Measurements from ENCODE around the gene CD58. TPM values are rescaled to one million over a fixed set of nuclear protein-coding genes. Genes with fewer than 3 reads are reported as not detected.

CD58 gene
- total RNA-seq, 4 donors from 2014 or later: 23.7 to 33.4 (median 28.0) TPM

- DNase-seq (ENCODE audit: low spot score in 2 of 2): no peak
- Histone ChIP-seq H3K27ac (no peak overlapping the region), H3K36me3 (no peaks in the 10 kb centered on the region), H3K4me3 (no peak overlapping the region), H3K4me1 (peaks cover 38% of the 10 kb centered on the region), H3K27me3 (no peaks in the 10 kb centered on the region), H3K9me3 (no peaks in the 10 kb centered on the region)
- no peak for TF ChIP-seq POLR2AphosphoS5 (IDR thresholded peaks at IDR 0.05)
- no peak for TF ChIP-seq CTCF (IDR thresholded peaks at IDR 0.05)
- TF ChIP-seq POLR2A (IDR thresholded peaks at IDR 0.05): no peak
- TF ChIP-seq EP300 (IDR thresholded peaks at IDR 0.05): no peak
- 83% methylated on average over 4 of the region's 4 CpGs for WGBS
These were observed 78.4 kb downstream of the CD58 start for GRCh38 chr1:116492358-116492811.

DNA sequence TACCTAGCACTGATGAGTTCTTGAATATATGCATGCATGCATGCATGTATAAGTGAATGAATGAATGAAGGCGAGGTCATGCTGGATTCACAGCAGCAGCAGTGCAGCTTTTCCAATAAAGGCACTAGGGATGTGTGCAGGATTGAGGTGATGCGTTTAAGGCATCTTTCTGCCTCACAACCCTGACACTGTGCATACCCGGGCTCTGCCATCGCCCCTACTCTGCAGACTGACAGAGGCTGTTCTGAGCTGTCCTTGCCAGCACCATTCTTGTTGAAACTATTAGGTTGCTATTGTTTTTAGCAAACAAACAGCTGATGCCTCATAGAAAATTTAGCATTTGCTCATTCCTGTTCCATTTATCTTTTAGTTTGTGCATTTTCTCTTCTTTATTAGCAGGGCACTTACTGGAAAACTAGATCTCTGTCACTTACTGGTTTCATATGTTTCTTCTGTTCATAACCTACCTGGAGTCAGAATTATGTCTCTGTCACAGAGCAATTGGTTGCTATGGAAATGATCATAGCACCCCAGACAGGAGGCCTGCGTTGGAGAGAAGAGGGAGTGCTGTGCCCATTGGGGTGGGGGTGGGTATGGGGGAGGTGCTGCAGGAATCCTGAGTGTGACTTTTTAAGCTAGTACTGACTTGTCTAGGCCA lies 79.0 kb downstream of the CD58 start:
- 70% methylated on average over 5 of the region's 5 CpGs for WGBS
- H3K4me3 ChIP-seq: no peak overlapping the region

DNA sequence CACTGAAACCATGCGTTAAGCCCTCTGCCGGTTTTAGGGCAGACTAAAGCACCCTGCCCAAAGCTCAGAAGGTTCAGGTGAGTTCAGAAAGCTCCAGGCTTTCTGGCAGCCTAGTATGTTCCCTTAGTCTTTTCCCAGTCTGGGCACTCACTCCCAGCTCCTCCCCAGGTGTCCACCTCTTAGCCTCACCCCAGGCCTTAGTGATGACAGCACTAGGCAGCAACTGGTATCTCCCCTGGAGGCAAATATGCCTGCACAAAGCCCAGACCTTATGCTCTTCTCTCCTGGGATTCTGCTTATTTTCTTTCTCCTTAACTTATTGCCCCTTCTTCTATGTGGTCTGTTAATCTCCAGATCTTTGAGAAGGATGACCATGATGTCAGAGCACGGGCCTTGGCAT lies 80.2 kb downstream of the CD58 start:
- Histone ChIP-seq H3K4me1 (peaks cover 20% of the 10 kb centered on the region), H3K4me3 (no peak overlapping the region), H3K27ac (peak overlapping the region; percentile 68), H3K27me3 (no peaks in the 10 kb centered on the region), H3K36me3 (no peaks in the 10 kb centered on the region), H3K9me3 (no peaks in the 10 kb centered on the region)
- TF ChIP-seq POLR2A (IDR thresholded peaks at IDR 0.05): no peak
- TF ChIP-seq EP300 (IDR thresholded peaks at IDR 0.05): no peak
- TF ChIP-seq POLR2AphosphoS5 (IDR thresholded peaks at IDR 0.05): no peak
- TF ChIP-seq CTCF (IDR thresholded peaks at IDR 0.05): no peak
- WGBS: 70% methylated on average over 3 of the region's 3 CpGs
- no peak for DNase-seq (ENCODE audit: low spot score in 2 of 2)

More for the DNA sequence above, 79.0 kb downstream of the CD58 start:
- Histone ChIP-seq H3K36me3 (no peaks in the 10 kb centered on the region), H3K4me1 (peaks cover 32% of the 10 kb centered on the region), H3K27me3 (no peaks in the 10 kb centered on the region), H3K27ac (no peak overlapping the region), H3K9me3 (no peaks in the 10 kb centered on the region)
- TF ChIP-seq CTCF (IDR thresholded peaks at IDR 0.05): no peak
- no peak for TF ChIP-seq EP300 (IDR thresholded peaks at IDR 0.05)
- TF ChIP-seq POLR2AphosphoS5 (IDR thresholded peaks at IDR 0.05): no peak
- TF ChIP-seq POLR2A (IDR thresholded peaks at IDR 0.05): no peak
- no peak for DNase-seq (ENCODE audit: low spot score in 2 of 2)

GRCh38 chr1:116489231-116489697 lies 81.6 kb downstream of the CD58 start:
- DNase-seq (ENCODE audit: low spot score in 2 of 2): no peak
- H3K27ac ChIP-seq: peak overlapping the region; percentile 68
- peaks cover 18% of the 10 kb centered on the region for H3K4me1 ChIP-seq
- H3K9me3 ChIP-seq: no peaks in the 10 kb centered on the region
- WGBS: 77% methylated on average over 5 of the region's 5 CpGs
- H3K4me3 ChIP-seq: no peak overlapping the region
- TF ChIP-seq POLR2AphosphoS5 (IDR thresholded peaks at IDR 0.05) (peak in 1 of 3 donors; percentile 44), CTCF (IDR thresholded peaks at IDR 0.05) (no peak)
- no peaks in the 10 kb centered on the region for H3K27me3 ChIP-seq
- H3K36me3 ChIP-seq: no peaks in the 10 kb centered on the region

GRCh38 chr1:116488071-116488470 lies 82.8 kb downstream of the CD58 start:
- Histone ChIP-seq H3K9me3 (no peaks in the 10 kb centered on the region), H3K36me3 (no peaks in the 10 kb centered on the region), H3K27ac (no peak overlapping the region), H3K4me1 (peaks cover 18% of the 10 kb centered on the region), H3K4me3 (no peak overlapping the region), H3K27me3 (no peaks in the 10 kb centered on the region)
- WGBS: 80% methylated on average over 4 of the region's 4 CpGs
- no peak for DNase-seq (ENCODE audit: low spot score in 2 of 2)
- no peak for TF ChIP-seq POLR2A (IDR thresholded peaks at IDR 0.05)
- TF ChIP-seq CTCF (IDR thresholded peaks at IDR 0.05): no peak
- TF ChIP-seq POLR2AphosphoS5 (IDR thresholded peaks at IDR 0.05): no peak
- no peak for TF ChIP-seq EP300 (IDR thresholded peaks at IDR 0.05)

Data from suprapubic skin (tissue), 4 donors.